ENCODE measurements around the gene DCBLD1.
A peak's percentile ranks its signal among the peaks of the same experiment; 100 is the strongest.

Gene DCBLD1

DNA sequence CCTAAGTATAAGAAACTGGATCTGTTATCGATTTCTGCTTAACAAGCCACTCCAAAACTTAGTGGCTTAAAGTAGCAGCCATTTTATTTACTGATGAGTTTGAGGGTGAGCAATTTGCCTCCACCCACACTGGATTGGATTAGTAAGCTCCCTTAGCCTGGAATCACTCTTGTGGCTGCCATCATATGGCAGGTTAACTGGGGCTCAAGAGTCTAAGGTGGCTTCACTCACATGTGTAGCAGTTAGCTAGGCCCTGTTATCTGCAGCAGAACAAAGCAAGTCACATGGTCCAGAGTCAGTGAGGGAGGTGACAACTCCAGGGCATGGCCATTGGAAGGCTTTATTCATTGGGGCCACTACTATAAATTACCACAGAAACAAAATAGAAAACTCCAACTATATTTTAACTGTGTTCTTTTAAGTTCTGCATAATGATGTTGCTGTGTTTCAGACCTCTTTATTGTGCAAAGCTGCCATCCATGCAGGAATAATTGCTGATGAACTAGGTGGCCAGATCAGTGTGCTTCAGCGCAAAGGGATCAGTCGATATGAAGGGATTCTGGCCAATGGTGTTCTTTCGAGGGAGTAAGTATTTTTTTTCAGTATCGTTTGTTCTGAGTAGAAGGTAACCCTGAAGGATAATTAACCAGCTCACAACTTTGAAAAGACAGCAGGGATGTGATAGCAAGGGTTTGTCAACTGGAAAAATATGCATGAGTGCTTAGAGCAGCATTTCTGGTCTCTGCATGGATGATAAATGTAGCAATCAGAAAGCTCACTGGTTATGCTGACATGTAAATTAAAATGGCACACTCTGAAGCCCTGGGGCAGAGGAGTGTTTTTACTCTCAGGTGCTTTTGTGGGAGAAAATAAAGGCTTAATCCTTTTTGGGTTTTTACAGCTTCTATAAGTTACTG lies 49.6 kb downstream of the DCBLD1 start:
- DNase-seq: no peak

DNA sequence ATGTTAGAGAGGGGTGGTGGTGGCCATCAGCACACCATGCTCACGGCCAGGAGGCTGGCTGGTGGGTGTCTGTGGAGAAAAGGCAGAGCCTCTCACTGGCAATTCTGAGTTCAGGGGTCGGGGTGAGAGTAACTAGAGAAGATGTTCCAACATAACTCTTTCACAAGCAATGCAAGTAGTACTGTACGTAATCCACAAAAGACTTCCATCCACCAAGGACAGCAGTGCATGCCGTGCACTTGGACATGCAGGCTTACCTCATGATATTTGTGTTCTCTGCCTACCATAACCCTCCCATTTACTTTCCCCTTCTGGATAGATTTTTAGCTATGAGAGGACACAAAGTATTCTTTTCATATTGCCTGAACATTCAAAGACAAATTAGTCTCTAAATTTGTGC lies 51.3 kb downstream of the DCBLD1 start:
- DNase-seq: no peak

- DNase-seq: no peak
These were observed 52.5 kb downstream of the DCBLD1 start for GRCh38 chr6:117534974-117535373.

- no peak for DNase-seq
These were observed 53.8 kb downstream of the DCBLD1 start for GRCh38 chr6:117536317-117536716.

DNA sequence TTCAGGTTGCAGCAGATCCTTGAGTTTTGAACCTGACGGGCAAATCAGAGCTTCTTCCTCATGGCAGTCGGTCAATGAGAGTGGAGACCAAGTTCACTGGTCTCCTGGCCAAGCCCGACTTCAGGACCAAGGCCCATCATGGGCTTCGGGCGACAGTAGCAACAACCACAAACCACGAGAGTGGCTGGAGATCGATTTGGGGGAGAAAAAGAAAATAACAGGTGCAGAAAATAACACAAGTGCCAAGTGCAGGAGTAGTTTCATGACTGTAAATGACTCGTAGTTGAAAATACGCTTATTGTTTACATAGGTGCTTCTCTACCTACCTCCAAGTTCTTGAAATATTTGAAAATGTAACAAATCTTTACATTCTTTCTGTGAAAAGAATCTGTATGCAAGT lies 56.1 kb downstream of the DCBLD1 start:
- no peak for DNase-seq

GRCh38 chr6:117540670-117541069 lies 58.2 kb downstream of the DCBLD1 start:
- DNase-seq: no peak

- DNase-seq: no peak
These were observed 60.0 kb downstream of the DCBLD1 start for GRCh38 chr6:117542493-117542892.

- no peak for DNase-seq
These were observed 62.2 kb downstream of the DCBLD1 start for GRCh38 chr6:117544716-117545115.

DNA sequence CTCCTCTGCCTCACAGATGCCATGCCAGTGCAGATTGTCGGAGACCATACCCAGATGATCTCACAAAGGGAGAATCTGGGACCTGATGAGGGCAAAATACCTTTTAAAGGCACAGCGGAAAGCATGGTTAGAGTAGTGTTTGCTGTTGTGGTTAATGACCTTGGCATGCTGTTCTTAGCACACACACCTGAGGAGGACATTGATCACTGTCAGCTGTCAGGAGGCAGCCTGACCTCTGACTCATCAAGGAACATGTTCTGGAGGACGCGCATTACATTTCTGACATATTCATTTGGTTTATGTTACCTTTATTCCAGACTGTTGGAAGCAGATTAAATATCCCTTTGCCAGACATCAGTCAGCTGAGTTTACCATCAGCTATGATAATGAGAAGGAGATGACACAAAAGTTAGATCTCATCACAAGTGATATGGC lies 62.7 kb downstream of the DCBLD1 start:
- no peak for DNase-seq

GRCh38 chr6:117546674-117547073 lies 64.2 kb downstream of the DCBLD1 start:
- DNase-seq: no peak

DNA sequence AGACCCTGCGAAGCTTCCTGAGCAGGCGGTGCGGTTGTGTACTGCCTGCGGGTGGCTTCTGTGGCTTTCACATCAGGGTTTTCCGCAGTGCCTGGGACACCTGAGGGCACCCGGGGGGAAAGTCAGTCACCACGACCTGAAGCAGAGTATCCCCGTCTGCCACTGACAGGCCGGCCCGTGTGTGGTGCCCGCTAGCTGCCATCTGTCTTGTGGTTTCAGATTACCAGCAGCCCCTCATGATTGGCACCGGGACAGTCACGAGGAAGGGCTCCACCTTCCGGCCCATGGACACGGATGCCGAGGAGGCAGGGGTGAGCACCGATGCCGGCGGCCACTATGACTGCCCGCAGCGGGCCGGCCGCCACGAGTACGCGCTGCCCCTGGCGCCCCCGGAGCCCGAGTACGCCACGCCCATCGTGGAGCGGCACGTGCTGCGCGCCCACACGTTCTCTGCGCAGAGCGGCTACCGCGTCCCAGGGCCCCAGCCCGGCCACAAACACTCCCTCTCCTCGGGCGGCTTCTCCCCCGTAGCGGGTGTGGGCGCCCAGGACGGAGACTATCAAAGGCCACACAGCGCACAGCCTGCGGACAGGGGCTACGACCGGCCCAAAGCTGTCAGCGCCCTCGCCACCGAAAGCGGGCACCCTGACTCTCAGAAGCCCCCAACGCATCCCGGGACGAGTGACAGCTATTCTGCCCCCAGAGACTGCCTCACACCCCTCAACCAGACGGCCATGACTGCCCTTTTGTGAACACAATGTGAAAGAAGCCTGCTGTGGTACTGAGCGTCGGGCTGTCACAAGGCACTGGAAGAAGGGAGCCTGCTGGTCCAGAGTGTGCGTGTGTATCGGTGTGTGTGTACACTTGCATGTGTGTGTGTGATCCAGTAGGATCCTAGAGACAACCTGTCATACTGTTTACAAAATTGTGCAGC lies 65.5 kb downstream of the DCBLD1 start:
- peak in 5 of 6 experiments; percentile 14 to 49 (median 43) for DNase-seq

DNA sequence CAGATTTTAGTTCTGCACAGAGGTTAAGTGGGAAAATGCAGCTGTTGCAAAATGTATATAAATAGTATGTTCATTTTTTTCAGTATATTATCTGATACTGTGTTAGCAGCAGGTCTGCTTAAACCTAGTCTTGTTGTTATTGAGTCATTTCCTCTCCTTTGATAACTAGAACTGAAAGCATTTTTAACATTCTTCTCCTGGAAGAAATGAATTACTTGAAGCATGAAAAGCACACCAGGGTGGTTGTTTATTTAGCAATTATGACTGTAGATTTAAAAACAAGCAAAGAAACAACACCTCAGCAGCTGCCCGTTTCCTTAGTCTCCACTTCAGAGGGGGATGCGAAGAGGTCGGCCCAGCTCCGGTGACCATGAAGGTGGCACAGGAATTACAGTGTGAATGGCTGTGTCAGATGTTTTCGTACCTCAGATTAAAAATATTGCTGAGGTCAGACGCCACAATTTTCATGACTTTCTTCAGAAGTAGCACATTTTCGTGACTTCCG lies 66.4 kb downstream of the DCBLD1 start:
- peak in 4 of 6 experiments; percentile 6 to 41 (median 28) for DNase-seq

GRCh38 chr6:117549611-117550010 lies 67.1 kb downstream of the DCBLD1 start:
- peak in 1 of 6 experiments; percentile 19 for DNase-seq

- no peak for DNase-seq
These were observed 67.7 kb downstream of the DCBLD1 start for GRCh38 chr6:117550078-117550600.

DNA sequence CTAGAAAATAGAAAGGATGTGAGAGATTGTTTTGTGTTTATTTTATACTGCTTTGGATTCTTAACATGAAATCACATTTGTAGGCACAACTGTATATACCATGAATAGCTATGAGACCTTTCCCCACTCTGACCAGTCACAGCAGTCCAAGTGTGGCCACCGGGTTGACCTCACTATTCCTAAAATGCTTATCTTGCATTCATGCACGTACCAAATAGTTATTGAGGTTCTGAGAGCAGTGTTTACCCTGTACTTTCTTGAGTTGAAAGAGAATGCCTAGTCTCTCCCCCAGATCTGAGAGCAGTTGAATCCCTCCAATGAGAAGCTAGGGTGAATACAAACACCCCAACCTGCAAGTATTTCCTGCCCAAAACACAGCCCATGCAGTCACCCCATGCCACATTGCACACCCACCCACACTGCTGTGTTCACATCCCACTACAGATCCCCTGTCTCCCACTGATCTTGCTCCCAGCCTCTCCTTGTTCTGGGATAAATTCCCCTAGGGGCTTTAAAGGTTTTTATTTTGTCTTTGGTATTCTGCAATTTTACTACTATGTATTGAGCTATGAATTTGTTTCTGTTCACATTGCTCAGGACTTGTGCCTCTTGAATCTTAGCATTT lies 68.3 kb downstream of the DCBLD1 start:
- peak in 2 of 6 experiments; percentile 1 to 6 for DNase-seq

GRCh38 chr6:117552618-117553017 lies 70.1 kb downstream of the DCBLD1 start:
- no peak for DNase-seq

DNA sequence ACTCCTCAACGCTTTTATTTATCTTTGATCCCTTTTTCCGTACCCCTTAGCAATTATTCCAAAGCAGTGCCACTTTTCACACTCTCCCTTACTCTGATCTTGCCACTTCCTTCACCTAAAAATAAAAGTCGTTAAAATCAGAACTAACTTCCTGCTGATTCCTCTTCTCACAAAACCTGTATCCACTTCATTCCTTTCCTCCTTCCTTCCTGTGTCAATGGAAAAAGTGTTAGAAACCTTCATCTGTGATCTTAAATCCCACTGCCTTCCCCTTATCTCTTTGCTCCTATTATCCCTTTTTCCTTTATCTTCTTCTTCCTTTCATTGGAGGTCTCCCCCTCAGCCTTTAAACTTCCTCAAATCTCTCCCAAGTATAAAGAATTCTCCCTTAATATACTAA lies 70.7 kb downstream of the DCBLD1 start:
- DNase-seq: no peak

- no peak for DNase-seq
These were observed 72.9 kb downstream of the DCBLD1 start for GRCh38 chr6:117555262-117555849.

GRCh38 chr6:117555882-117556498 lies 73.5 kb downstream of the DCBLD1 start:
- peak; percentile 21 to 73 (median 29) for DNase-seq

- no peak for DNase-seq
These were observed 75.5 kb downstream of the DCBLD1 start for GRCh38 chr6:117557951-117558350.

- no peak for DNase-seq
These were observed 76.3 kb downstream of the DCBLD1 start for GRCh38 chr6:117558818-117559217.

DNA sequence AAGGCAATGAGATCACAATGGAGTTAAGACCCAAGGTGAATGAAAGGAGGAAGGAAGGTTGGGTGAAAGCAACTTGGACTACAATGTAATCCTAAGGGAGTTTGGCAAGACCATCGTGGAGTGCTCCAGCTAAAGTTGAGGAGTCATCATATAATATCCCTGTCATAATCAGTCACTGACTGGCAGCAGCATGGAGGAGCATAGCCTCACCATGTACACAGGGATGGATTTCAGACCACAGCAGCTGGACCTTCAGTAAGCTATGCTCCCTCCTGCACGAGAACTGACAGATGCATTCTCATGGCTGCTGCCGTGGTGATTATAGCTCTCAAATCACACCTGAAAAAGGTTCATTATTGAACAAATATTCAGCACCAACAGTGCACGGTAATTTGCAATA lies 76.8 kb downstream of the DCBLD1 start:
- DNase-seq: no peak

Measured in stimulated activated naive CD4-positive, alpha-beta T cell (primary cell).